GM10847 (cell line): ENCODE results near the gene CADM1.

Source experiments
- POLR2A ChIP-seq: IDR thresholded peaks from 2 replicates; pipeline ENCODE4 v1.6.1; 2011; ENCODE audit not compliant: insufficient read length; ENCODE audit errors: extremely low read depth

CADM1 gene

DNA sequence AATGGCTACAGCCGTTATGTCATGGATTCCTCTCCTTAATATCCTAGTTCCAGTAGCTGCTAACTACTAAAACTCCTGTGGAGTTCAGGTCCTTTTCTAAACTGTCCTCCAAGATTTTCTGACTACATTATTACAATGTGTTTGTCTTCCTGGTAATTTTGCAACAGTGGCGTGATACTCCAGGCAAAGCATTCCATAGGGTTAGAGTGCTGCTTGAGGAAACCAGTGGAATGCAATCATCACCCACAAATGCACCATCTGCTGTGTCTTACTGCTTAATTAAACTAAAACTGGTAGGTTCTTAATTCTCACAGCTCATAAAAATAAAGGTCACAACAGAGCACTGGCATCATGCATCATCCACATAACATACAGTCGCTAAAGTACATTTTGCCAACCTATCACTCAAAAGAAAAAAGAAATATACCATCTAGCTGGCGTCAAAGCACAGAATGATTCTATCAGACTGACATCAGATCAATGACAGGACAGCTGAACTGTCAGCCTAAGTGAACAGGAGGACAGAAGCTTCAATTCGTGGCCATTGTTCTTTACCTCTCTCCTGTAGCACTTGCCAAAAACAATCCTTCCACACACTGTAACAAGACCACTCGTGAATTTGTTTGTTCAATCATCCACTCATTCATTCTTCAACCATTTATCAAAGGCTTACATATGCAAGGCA, 182.5 kb downstream of the CADM1 start:
- no peak for TF ChIP-seq POLR2A

DNA sequence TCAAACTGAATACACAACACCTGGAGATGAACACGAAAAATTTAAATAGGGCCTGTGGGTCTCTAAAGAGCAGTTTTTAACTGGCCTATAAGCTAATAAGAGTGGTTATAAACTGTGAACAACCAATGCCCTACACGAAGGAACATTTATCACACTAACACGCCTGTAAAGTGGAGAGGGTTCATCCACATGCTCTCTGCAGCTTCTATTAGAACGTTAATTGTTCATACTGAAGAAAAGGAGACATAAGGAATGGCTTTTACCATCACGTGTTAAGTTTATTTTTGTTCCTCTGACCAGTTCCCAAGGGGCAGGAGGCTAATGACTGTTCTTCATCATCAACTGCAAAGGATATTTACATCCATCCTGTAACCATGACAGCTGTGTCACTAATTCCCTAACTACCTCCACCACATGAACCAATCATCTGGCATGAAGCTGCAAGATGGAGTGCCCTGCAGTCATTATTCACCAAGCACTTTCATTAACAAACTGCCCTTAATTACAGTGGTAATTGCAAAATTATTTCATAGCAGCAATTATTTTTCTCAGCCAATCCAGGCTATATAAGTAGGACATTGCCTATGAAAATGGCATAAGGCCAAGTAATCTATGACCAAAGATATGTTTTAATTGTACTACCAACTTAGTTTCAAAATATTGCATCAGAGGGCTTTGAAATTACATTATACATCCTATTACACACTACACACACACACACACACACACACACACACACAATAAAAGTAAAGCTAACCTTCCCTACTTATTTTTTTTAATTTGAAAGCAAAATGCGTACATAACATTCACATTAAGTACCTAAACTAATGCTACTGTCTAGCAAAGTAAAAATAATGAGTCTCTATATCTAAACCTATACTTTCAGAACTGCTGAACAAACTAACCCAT, 186.7 kb downstream of the CADM1 start:
- no peak for TF ChIP-seq POLR2A

DNA sequence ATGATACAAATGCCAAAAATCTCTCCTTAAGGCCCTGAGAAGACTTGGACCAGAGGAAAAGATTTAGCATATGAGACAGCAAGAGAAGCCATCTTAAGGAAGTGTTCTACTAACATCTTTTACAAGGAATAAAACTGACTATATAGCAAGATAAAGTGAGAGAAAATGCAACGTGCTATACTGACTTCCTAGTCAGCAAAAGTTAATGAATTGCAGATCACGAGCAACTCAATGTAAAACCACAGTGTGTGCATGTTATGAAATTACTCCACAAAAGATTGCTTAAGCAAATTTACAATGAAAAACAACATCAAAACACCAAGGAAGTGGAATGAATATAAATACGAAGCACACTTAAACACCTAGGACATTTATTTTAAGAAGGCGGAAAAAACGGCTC, 187.5 kb downstream of the CADM1 start:
- no peak for TF ChIP-seq POLR2A

DNA sequence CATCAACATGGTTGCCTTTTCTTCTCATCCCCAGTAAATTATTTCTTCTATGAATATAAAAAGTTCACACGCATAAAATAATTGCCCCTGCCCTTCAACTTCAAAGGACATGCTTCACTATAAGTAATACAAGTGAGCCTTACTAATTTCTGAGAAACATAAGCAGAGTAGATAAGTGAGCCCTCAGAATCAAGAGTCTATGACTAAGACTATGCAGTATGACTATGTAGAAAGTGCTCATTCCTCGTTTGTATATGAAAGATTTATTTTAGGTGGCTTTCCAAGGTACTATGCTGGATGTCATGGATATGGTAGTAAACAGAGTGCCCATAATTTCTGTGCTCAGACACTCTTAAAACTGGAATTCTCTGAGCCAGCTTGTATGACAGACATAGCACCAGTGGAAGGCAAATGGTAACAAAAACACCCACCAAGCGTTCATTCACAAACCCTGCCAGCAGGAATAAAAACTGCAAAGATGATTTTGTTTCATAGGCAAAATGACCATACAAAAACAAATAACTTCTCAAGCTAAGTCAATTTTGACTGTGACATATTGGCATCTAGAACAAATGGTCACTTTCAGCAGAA, 189.8 kb downstream of the CADM1 start:
- TF ChIP-seq POLR2A: no peak

DNA sequence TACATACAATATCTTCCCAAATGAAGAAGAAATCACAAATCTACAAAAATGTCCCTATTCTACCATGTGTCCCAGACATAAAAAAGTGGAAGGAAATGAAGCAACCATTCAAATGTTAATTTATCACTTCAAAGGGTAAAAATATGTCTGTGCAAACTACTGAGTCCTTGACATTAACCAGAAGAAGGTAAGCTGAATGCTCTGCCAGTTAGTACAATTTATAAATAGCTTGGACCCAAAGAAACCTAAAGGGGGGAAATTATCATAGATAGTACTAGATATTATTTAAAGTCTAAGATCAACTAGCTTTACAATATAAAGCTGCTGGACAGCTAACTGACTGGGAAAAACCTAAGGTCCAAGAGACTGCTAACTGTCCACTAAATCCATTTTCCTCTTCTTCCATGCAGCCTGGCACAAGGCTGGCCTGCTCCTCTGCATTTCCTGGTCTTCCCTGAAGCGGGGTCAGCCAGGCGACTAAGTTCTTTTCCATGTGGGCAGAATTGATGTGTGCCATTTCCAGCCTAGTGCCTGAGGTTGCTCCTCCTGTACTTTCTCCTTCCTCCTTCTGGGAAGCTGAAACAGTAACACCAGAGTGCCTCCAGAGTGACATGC, 190.9 kb downstream of the CADM1 start:
- TF ChIP-seq POLR2A: no peak

DNA sequence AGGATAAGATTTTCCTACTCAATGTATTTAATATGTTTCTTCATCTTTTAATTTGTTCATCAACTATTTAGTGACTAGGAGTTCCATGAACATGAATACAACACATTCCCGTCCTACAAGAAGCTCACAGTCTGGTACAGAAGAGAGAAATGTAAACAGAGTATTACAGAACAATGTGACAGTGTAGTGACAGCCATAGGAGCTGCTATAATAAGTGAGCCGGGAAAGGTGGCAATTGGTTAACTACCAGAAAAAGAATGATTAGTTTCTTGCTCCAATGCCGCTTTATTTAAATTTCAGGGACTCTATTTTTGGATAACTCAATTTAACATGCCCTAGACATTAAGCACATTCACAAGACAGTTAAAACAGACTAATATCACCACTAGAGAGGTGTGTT, 192.3 kb downstream of the CADM1 start:
- TF ChIP-seq POLR2A: no peak

DNA sequence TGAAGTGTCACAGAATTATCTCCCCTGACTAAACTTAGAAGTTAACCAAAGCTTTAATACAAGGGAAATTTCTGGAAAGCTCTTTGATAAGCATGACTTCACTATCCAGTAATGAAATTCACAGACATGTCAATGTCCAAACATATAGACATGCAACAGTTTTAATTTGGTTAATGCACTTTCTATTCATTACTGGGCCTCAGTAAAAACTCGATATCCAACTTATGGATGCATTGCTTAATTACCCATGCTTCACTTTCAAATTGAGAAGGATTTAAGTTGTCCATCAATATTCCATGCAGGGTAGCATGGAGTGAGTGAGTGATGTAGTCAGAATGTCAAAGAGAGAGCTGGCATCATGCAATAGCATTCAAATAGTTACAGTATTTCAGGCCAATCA, 197.5 kb downstream of the CADM1 start:
- no peak for TF ChIP-seq POLR2A

DNA sequence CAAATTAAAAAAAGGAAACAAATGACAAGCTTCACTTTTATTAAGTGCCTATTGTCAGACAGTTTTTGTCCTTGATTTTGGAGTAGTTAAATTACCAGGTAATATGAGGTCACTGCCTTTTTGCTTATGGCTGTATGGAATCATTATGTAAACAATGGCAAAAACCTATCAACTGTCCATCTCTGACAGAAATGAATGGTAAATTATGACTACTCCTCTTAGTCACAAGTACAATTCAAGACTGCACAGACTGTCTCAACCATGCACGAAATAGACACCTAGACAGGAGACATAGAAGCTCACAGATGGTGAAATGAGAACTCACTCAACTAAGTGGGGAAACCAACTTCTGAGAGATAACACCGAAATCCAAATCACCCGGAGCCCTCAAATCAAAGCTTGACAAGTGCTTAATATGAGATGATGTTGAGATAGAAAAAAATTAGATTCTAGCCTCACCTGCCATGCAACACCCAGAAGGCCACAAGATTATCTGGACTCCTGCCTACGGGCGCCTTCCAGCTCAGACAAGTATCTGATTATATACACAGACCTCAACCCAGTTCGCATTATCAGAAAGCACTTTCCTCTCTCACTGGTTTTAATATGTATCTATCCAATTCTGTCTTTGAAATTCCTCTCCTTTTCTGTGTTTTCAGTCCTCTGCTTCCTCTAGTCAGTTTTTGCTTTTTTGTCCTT, 199.3 kb downstream of the CADM1 start:
- TF ChIP-seq POLR2A: no peak

DNA sequence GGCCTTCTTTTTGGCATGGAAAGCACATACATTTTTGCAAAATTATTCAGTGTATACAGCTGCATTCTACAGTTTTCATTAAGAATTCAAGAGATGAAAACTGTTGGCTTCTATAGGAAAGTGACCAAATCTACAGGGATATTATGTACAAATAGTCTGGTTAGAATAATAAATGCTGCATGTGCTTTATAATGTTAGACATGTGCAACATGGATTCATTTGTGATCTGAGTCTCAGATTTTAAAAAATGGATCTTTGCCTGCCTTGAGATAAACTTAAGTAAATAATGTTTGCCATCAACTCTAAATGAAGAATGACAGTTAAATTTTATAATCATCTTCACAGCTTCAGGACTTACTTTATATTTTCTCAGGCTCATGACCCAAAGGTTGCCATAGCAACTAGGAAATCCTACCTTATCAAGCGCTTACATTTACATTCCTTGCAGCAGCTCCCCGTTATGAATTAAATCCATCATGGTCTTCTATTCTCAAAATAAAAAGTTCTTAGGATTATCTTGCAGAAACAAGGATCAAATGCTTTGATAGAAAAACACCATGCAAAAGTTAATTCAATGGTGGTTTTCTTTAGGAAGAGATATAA, 200.2 kb downstream of the CADM1 start:
- no peak for TF ChIP-seq POLR2A

DNA sequence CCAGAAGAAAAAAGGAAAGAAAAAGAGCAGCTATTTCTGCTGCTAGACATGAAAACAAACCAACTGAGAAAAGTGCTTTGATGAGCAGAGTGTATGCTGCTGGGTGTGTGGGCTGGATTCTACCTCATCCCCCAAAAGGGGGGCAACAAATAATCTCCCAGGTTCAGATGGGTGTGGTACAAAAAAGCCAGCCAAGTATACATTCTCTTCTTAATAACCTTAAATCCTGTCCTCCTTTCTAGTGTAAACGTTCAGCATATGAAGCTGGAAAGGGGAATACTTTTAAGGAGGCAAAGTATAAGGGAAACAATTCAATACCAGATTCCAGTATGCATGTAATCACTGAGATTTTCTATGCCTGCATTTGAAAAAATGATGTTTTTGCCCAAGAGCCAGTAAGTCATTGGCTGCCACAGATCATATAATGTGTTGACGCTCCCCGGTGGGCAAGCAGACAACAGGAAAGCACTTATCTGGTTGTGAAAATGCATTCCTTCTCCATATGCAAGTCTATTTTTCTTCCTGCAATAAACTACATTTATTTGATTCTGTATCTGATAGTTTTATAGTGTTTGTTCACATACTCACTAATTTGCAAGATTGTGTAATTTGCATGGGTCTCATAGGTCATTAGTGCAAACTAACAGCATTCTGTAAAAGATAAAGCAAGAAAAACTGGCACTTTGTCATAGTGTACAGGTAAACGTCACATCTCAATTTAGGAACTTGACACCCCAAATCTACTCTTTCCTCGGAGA, 201.1 kb downstream of the CADM1 start:
- no peak for TF ChIP-seq POLR2A

DNA sequence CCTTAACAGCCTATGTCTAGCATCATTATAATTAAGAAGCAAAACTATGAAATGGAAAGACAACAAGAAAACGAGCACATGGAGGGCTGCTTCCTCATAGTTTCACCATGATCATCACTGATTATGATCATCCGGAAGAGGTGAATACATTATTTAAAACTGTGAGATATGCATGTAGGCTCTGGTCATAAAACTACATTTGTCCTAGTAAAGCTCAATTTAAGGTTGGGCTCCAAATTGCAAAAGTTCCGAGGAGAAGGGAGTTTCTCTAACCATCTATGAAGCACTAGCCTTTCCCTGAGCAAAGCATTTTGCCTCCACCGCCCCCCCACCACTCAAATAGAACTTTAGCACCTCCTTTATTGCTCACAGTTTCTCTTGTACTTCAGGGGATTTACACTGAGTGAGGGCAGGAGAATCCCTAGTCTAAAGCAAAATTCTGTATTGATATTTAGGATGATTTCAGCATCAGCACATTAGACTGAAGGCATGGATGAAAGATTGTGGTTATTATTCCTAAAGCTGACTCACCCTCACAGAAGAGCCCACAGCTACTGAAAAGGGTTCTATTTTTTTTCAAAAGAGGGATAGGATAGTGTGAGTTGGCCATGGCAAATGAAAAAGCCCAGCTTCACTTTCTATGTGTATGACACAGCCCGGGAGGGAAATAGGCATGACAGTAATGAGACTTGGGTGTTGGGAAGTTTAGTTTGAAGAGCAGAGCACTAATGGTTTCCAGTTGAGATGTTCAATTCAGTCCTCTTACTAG, 203.4 kb downstream of the CADM1 start:
- no peak for TF ChIP-seq POLR2A

DNA sequence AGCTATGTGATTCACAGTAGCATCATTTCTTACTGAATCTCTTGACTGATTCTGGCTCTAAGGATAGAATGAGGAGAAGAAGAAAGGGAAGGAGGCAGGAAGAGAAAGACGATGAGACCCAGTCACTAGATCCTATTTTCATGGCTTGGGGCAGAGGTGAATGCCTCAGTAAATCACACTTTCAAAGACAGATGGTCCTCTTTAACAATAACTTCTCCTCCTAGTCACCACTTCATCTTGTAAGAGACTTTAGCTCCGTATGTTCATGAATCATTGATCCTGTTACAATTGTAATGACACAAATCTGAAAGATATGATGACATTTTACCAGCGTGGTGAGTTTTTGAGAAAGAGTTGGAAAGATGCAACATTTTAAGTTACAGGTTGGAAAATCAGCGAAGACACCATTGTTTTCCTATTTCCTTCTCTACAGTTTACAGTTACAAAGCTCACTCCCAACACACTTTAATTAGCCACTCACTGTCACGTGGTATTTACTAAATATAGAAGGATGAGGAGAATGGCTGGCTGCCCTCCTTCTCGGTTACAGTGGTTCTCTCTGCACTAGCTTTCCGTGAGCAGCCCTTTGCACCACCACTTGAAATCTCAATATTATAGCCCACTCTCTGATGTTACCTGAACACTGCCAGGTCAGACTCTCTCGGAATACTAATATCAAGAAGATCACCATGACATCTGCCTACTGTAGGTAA, 205.8 kb downstream of the CADM1 start:
- TF ChIP-seq POLR2A: no peak

DNA sequence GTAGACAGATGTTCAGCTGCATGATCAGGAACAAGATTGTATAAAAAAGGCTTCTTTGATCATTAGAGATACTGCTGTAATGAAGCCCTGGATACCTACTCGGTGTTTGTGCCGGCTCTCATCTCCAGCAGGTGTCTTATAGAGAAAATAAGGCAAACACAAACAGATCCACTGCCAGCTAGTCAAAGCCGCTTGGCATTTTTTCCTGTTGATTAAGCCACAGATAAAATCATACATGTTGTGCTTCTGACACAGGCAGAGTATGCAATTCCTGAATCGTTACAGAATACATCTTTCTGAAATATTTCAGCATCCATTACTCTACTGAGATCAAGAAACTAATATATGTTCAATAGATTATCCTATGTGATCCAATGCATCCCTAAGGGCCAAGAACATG, 206.9 kb downstream of the CADM1 start:
- TF ChIP-seq POLR2A: no peak

DNA sequence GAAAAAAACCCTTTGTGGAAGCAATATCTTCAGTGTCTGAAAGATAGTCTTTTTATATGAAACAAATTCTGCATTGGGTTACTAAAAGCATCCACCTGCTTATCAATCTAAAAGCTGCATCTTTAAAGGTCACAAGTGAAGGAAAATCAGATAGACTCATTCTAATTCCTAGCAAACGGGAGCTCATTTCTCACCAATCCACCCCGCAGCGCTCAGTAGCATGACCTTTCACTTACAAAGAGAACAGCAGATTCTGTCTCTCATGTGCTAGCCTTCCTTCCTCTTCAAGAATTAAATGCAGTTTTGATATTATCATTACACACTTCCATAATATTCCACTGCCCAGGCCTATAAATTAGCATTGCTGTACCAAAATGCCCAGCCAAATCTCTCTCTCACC, 212.9 kb downstream of the CADM1 start:
- TF ChIP-seq POLR2A: no peak
